ENCODE measurements around the gene KRT28.
"Not testable (repeated sequence)": the region's sequence is repeated elsewhere in the genome, so short reads cannot be mapped to it uniquely, and the experiment has no call there.

Gene KRT28

GRCh38 chr17:40818733-40819527 is 19.2 kb upstream of the KRT28 start:
- DNase-seq, result peak; percentile 70

DNA sequence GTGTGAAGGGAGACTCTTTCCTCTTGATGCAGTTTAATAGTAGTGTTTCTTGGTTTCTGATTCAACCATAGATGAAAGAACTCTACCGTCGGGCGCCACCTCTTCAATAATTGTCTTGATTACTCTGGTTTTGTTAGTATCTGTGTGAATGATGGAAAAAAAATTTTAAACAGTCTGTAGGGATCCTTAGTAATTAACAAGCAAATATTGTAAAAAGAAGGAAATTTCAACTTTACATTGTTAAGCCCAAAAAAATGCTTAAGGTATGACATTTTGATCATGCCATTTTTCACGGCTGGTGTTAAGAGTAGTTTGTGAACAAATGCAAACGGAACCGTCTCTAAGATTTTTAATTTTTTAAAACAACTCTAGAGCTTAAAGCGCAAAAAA is 18.6 kb upstream of the KRT28 start:
- DNase-seq, result no peak

DNA sequence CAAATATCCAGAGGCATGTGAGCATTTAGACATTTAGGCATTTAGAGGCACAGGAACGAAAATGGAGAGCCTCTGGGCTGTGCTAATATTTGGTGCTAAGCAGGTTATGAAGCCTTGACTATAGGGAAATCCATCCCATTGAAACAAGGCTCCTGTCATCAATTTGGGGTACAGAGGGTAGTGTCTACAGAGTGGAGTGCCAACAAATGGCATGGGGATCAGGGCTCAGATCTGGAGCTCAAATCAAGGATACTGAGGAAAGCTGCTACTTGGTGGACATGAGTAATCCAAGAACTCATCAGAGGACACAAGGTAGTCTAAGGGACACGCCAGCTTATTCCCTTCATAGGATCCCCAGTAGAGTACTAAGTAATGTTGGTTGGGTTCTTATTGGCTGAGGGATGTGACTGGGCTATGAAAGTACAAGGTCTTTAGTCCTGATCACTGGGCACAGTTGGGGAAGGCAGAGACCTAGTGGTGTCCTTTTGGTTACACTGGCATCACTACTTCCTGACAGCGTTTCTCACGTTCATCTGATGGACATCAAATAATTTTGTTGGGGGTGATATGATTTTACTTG is 17.4 kb upstream of the KRT28 start:
- no peak for DNase-seq

GRCh38 chr17:40816569-40816968 is 16.8 kb upstream of the KRT28 start:
- DNase-seq, result no peak

DNA sequence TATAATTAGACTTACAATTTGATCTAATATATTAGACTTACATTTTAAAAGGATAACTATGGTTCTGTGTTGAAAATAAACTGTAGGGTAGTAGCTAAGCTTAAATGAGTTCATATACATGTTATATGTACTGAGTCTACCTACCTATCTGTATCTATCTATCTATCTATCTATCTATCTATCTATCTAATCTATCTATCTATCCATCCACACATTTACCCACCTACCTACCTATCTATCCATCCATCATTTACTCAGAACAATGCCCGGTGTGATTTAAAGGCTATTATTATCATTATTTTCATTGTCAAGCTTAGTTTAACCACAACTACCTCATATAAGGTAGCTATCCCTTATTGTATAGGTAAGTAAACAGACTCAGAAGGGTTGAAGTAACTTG is 15.6 kb upstream of the KRT28 start:
- no peak for DNase-seq

- not testable (repeated sequence) for DNase-seq
Measured at GRCh38 chr17:40814657-40815056, 14.9 kb upstream of the KRT28 start.

DNA sequence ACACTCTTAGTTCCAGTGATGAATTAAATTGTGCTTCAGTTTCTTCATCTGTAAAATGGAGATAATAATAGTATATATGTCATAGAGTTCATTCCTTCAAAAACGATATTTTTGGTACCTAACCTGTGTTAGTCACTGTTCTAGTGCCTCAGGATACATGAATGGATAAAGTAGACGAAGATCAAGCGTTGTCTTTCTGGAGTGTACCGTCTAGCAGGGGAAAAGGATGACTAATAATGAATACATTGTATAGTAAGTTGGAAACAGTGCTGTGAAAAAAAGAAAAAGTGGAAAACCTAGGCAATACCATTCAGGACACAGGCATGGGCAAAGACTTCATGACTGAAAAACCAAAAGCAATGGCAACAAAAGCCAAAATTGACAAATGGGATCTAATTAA is 14.0 kb upstream of the KRT28 start:
- no peak for DNase-seq

- no peak for DNase-seq
Measured at GRCh38 chr17:40812639-40813038, 12.9 kb upstream of the KRT28 start.

DNA sequence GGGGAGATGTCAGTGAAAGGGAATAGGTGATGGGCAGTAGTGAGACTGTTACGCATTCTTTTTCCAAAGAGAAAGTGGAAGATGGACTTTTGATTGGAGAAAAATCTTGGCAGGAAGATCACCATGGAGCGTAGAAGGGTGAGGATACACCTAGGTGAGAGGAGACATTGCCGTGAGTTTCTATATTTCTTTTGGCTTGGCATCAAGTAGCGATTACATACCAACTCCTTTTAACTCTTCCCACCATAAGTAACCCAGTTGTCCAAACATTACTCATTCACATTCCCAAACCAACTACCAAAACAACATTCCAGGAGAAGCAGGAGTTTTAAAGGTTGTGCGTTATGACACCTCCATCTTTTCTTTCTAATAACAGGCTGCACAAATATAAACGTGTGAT is 10.7 kb upstream of the KRT28 start:
- DNase-seq, result no peak

DNA sequence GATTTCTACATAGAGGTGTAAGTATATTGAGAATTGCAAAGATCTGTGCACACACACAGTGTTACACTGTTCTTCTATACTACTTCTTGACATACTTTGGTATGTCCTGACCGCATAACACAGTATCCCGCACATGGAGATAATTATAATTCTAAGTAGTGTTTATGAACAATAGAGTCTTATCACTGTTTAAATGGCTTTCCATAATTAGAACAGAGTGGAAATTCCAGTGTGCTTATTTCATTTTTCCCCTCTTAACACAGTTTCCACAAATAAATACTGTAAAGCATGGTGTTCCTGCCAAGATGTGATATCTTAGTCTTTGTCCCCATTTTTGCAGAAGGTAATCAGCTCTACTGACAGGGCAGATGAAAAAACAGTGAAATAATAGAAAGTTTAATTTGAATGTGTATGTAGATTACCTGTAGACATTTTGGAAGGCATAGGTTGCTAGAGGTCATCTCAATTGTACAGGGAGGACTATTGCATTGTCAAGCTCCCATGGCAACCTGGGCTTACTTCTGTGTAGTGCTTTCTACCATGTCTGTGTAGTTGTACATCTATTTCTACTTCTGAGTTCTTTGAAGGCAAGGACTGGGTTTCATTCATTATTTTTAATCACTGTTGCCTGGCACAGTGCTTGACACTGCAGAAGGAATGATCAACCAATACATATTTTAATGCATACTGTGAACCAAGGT is 10.1 kb upstream of the KRT28 start:
- no peak for DNase-seq

- no peak for DNase-seq
Measured at GRCh38 chr17:40806131-40806530, 6.4 kb upstream of the KRT28 start.

- DNase-seq, result peak; percentile 72
Measured at GRCh38 chr17:40803617-40804082, 3.9 kb upstream of the KRT28 start.

DNA sequence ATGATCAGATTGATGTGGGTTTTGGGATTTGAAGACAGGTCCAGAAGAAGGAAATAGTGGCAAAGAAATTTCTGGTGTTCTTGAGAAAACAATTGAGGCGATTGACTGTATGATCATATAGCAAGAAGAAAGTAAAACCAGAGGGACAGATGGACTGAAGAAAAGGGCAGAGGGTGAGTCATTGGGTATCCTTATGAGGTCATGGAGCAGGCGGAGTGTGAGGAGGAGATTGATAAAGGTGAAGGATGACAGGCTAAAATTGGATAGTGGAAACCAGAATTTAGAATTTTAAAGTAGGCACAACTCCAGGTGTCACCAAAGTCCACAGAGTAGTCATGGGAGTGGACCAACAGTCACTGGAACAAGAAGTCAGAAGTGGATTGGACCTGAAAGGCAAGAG is 1.4 kb upstream of the KRT28 start:
- DNase-seq, result no peak

- DNase-seq, result no peak
Measured at GRCh38 chr17:40800381-40800780, 622 bp upstream of the KRT28 start.

- DNase-seq, result no peak
Measured at GRCh38 chr17:40796846-40797245, 2.9 kb downstream of the KRT28 start.

DNA sequence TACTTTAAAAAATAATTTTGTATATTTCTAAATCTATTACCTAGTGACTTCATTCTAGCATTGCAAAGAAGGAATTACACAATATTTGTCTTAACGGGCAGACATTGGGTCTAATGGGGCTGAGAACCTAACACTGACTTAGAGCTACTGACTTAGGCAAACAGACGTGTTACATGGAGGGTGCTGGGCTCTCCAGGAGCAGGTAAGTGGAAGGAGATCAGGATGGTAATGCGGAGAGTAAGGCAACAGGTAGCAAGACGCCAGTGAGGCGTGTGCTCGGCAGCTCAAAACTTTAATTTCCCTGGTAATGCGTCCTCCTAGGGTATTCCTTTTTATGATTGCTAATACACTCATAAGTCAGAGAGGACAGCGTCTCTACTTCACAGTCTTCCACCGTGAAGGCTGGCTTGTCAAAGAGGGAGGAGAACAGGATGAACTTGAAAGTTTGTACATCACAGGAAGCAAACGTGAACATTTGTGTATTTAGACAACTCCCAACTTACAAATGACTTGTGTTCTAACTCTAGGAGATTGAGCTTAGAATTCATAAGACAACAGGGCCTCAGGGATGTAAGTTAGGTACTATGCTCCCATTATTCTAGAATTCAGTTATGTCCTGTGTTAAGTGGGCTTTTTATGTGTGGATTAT is 4.6 kb downstream of the KRT28 start:
- DNase-seq, result no peak

- no peak for DNase-seq
Measured at GRCh38 chr17:40794466-40794865, 5.3 kb downstream of the KRT28 start.

GRCh38 chr17:40793832-40794231 is 5.9 kb downstream of the KRT28 start:
- DNase-seq, result no peak

DNA sequence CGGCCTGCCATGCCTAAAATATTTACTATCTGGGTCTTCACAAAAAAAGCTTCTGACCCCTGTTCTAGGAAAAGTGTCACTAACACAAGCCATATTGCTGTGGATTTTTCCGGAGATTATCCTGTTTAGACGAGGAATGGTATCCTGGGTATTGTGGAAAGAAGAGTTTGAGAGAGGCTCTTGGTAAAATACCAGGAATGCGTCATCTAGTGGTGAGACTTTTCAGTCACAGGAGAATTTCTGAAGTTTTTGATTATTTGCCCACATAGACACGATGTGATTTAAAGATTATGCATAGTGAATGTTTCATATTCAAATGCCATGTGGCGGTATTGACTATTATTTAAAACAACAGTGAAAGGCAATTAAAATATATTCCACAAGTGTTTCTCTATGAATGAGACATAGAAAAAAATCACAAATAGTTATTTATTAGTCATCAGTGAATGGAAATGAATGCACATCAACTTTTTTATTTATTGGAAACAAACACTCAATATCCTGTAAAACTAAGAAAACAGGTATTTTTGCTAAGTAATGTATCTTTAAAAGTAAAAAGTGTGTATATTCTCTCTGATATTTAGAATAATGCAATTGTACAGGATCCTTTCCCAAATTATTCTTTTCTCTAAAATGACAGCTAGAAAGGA is 7.8 kb downstream of the KRT28 start:
- DNase-seq, result no peak

DNA sequence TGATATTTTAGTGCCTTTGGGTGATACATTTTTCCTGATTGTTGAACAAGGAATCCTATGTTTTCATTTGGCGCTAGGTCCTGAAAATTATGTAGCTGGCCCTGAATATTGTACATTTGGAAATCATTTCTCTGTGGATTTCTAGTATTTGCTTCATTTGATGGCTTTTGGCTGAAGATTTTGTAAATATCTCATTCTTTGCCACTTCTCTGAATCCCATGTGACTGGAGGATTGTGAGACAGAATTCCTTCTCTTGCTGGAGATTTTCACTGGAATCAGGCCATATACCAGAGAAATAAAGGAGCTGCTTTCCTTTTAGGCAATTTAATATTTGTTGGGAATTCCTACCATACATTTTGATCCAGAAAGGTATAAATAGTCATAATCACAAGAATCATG is 8.6 kb downstream of the KRT28 start:
- DNase-seq, result no peak

- DNase-seq, result no peak
Measured at GRCh38 chr17:40782450-40782849, 17.3 kb downstream of the KRT28 start, which contains the start of gene KRT27. TSS of gene KRT27 (minus strand) at chr17:40782550. CDS start at chr17:40782493, 57 bp downstream.

- DNase-seq, result no peak
Measured at GRCh38 chr17:40779181-40779909, 20.4 kb downstream of the KRT28 start.
